Neural progenitor cell (in vitro differentiated cells): ENCODE data around the gene CD99L2. TPM values are rescaled to one million over a fixed set of nuclear protein-coding genes. Genes with fewer than 3 reads are reported as not detected.

Source experiments
- DNase-seq: peaks from one replicate; pipeline ENCODE4 v3.0.0-alpha.2; 2016; ENCODE audit warnings: low spot score
- H2AFZ ChIP-seq: fragments of 200-600 bp; sonication (generic); replicated peaks from 2 replicates; pipeline ENCODE4 v1.6.1; 2016; ENCODE audit warnings: antibody characterized with exemption
- H3F3A ChIP-seq: fragments of 200-600 bp; sonication (generic); 2 replicates; pipeline ENCODE4 v1.6.1; 2016; ENCODE audit warnings: antibody characterized with exemption, low read depth
- H3K27ac ChIP-seq: fragments of 200-600 bp; sonication (generic); 2 replicates; pipeline ENCODE4 v1.5.1; 2016; ENCODE audit warnings: mild to moderate bottlenecking
- H3K27me3 ChIP-seq: fragments of 200-600 bp; sonication (generic); 2 replicates; pipeline ENCODE4 v1.6.1; 2016; ENCODE audit warnings: mild to moderate bottlenecking, moderate library complexity
- H3K36me3 ChIP-seq: fragments of 200-600 bp; sonication (generic); 2 replicates; pipeline ENCODE4 v1.5.1; 2016
- H3K4me1 ChIP-seq: fragments of 200-600 bp; sonication (generic); 2 replicates; pipeline ENCODE4 v1.6.1; 2016; ENCODE audit warnings: mixed run types
- H3K4me2 ChIP-seq: fragments of 200-600 bp; sonication (generic); 2 replicates; pipeline ENCODE4 v1.6.1; 2016
- H3K4me3 ChIP-seq: fragments of 200-600 bp; sonication (generic); 2 replicates; pipeline ENCODE4 v1.5.1; 2016
- H3K79me2 ChIP-seq: fragments of 200-600 bp; sonication (generic); 2 replicates; pipeline ENCODE4 v1.6.1; 2016; ENCODE audit warnings: low read depth
- H3K9ac ChIP-seq: fragments of 200-600 bp; sonication (generic); 2 replicates; pipeline ENCODE4 v1.6.1; 2016
- H3K9me3 ChIP-seq: fragments of 200-600 bp; sonication (generic); 2 replicates; pipeline ENCODE4 v1.5.1; 2016; ENCODE audit warnings: low read depth
- H4K20me1 ChIP-seq: fragments of 200-600 bp; sonication (generic); 2 replicates; pipeline ENCODE4 v1.6.1; 2016; ENCODE audit warnings: low read depth
- H3K27ac Mint-ChIP-seq: 3 replicates; pipeline ENCODE4 v1.8.0; 2021; ENCODE audit warnings: mixed read lengths
- H3K27me3 Mint-ChIP-seq: 2 replicates; pipeline ENCODE4 v1.8.0; 2022; ENCODE audit warnings: low read depth, mild to moderate bottlenecking, inconsistent platforms, moderate library complexity, mixed read lengths; ENCODE audit not compliant: insufficient read depth
- H3K36me3 Mint-ChIP-seq: 3 replicates; pipeline ENCODE4 v1.8.0; 2021; ENCODE audit warnings: mixed read lengths
- H3K4me1 Mint-ChIP-seq: 3 replicates; pipeline ENCODE4 v1.8.0; 2021; ENCODE audit warnings: mixed read lengths
- H3K4me3 Mint-ChIP-seq: 3 replicates; pipeline ENCODE4 v1.8.0; 2021; ENCODE audit warnings: mild to moderate bottlenecking, moderate library complexity, mixed read lengths
- H3K9me3 Mint-ChIP-seq: 3 replicates; pipeline ENCODE4 v1.8.0; 2020; ENCODE audit warnings: mixed read lengths
- CTCF ChIP-seq: fragments of 200-600 bp; sonication (generic); IDR thresholded peaks from 2 replicates; pipeline ENCODE4 v1.5.1; 2017; ENCODE audit warnings: antibody characterized with exemption, mild to moderate bottlenecking
- EZH2 ChIP-seq: fragments of 200-600 bp; sonication (generic); IDR thresholded peaks from 2 replicates; pipeline ENCODE4 v1.6.1; 2017; ENCODE audit warnings: antibody characterized with exemption, mild to moderate bottlenecking, moderate library complexity
- EZH2phosphoT487 ChIP-seq: fragments of 200-600 bp; sonication (generic); IDR thresholded peaks from 2 replicates; pipeline ENCODE4 v1.6.1; 2017; ENCODE audit warnings: antibody characterized with exemption
- total RNA-seq: library from RNA; depleted of rRNA; stranded (reverse); fragments of >200 nt; gene quantifications from 2 replicates; pipeline ENCODE4 v1.2.3, GENCODE V29; 2015; ENCODE audit warnings: low replicate concordance

Gene CD99L2
- total RNA-seq, 1 donor from 2014 or later: 24.7 TPM

- peaks cover 2% of the 10 kb centered on the region for H3K36me3 Mint-ChIP-seq
- H3K9me3 Mint-ChIP-seq: peaks cover 2% of the 10 kb centered on the region
- no peaks in the 10 kb centered on the region for H3K27me3 ChIP-seq
- H3K36me3 ChIP-seq: no peaks in the 10 kb centered on the region
- H3K4me2 ChIP-seq: no peak overlapping the region
- no peak for DNase-seq
- no peak overlapping the region for H3K9ac ChIP-seq
- H3K27me3 Mint-ChIP-seq: no peaks in the 10 kb centered on the region
- no peaks in the 10 kb centered on the region for H4K20me1 ChIP-seq
- no peaks in the 10 kb centered on the region for H3K4me1 ChIP-seq
- H3K4me3 ChIP-seq: no peak overlapping the region
- H3K4me1 Mint-ChIP-seq: peaks cover 7% of the 10 kb centered on the region
- no peak overlapping the region for H2AFZ ChIP-seq
- TF ChIP-seq CTCF (no peak), EZH2phosphoT487 (no peak), EZH2 (no peak)
- H3K27ac Mint-ChIP-seq: no peak overlapping the region
- H3F3A ChIP-seq: no peaks in the 10 kb centered on the region
- no peak overlapping the region for H3K27ac ChIP-seq
- no peaks in the 10 kb centered on the region for H3K9me3 ChIP-seq
- no peaks in the 10 kb centered on the region for H3K79me2 ChIP-seq
- no peak overlapping the region for H3K4me3 Mint-ChIP-seq
Observed at GRCh38 chrX:150845091-150845490, 53.4 kb downstream of the CD99L2 start.

- Histone ChIP-seq H3F3A (no peaks in the 10 kb centered on the region), H3K79me2 (no peaks in the 10 kb centered on the region), H3K9me3 (no peaks in the 10 kb centered on the region), H3K27me3 (no peaks in the 10 kb centered on the region), H3K4me3 (no peak overlapping the region), H3K36me3 (no peaks in the 10 kb centered on the region), H3K9ac (no peak overlapping the region), H3K4me2 (no peak overlapping the region), H4K20me1 (no peaks in the 10 kb centered on the region), H3K4me1 (no peaks in the 10 kb centered on the region), H3K27ac (no peak overlapping the region), H2AFZ (no peak overlapping the region)
- no peak overlapping the region for H3K4me3 Mint-ChIP-seq
- peaks cover 2% of the 10 kb centered on the region for H3K9me3 Mint-ChIP-seq
- H3K36me3 Mint-ChIP-seq: peaks cover 2% of the 10 kb centered on the region
- TF ChIP-seq EZH2phosphoT487 (no peak), EZH2 (no peak), CTCF (no peak)
- peaks cover 7% of the 10 kb centered on the region for H3K4me1 Mint-ChIP-seq
- no peaks in the 10 kb centered on the region for H3K27me3 Mint-ChIP-seq
- DNase-seq: no peak
- H3K27ac Mint-ChIP-seq: no peak overlapping the region
Observed at GRCh38 chrX:150844016-150844415, 54.5 kb downstream of the CD99L2 start.

GRCh38 chrX:150842198-150842685 is 56.2 kb downstream of the CD99L2 start:
- no peaks in the 10 kb centered on the region for H3K36me3 ChIP-seq
- H3K27me3 Mint-ChIP-seq: no peaks in the 10 kb centered on the region
- no peaks in the 10 kb centered on the region for H3K9me3 ChIP-seq
- H3K4me1 Mint-ChIP-seq: peaks cover 7% of the 10 kb centered on the region
- no peak for DNase-seq
- H3K27me3 ChIP-seq: no peaks in the 10 kb centered on the region
- no peak overlapping the region for H3K4me3 Mint-ChIP-seq
- TF ChIP-seq EZH2 (no peak), EZH2phosphoT487 (no peak), CTCF (no peak)
- H3K9ac ChIP-seq: no peak overlapping the region
- H3K27ac Mint-ChIP-seq: no peak overlapping the region
- H3K79me2 ChIP-seq: no peaks in the 10 kb centered on the region
- H3F3A ChIP-seq: no peaks in the 10 kb centered on the region
- H3K9me3 Mint-ChIP-seq: no peaks in the 10 kb centered on the region
- no peaks in the 10 kb centered on the region for H3K4me1 ChIP-seq
- no peak overlapping the region for H3K4me3 ChIP-seq
- H2AFZ ChIP-seq: no peak overlapping the region
- H3K27ac ChIP-seq: no peak overlapping the region
- no peaks in the 10 kb centered on the region for H4K20me1 ChIP-seq
- no peaks in the 10 kb centered on the region for H3K36me3 Mint-ChIP-seq
- H3K4me2 ChIP-seq: no peak overlapping the region
